Smooth muscle cell of bladder (primary cell): ENCODE results near the gene PILRB. TPM values are rescaled to one million over a fixed set of nuclear protein-coding genes. Genes with fewer than 3 reads are reported as not detected.

Experiments used
- total RNA-seq: library from RNA; depleted of rRNA; stranded (reverse); fragments of >200 nt; gene quantifications from 2 replicates; pipeline ENCODE4 v1.2.3, GENCODE V29; 2014

PILRB gene
- 3.7 and 6.6 TPM in 2 replicates for total RNA-seq

DNA sequence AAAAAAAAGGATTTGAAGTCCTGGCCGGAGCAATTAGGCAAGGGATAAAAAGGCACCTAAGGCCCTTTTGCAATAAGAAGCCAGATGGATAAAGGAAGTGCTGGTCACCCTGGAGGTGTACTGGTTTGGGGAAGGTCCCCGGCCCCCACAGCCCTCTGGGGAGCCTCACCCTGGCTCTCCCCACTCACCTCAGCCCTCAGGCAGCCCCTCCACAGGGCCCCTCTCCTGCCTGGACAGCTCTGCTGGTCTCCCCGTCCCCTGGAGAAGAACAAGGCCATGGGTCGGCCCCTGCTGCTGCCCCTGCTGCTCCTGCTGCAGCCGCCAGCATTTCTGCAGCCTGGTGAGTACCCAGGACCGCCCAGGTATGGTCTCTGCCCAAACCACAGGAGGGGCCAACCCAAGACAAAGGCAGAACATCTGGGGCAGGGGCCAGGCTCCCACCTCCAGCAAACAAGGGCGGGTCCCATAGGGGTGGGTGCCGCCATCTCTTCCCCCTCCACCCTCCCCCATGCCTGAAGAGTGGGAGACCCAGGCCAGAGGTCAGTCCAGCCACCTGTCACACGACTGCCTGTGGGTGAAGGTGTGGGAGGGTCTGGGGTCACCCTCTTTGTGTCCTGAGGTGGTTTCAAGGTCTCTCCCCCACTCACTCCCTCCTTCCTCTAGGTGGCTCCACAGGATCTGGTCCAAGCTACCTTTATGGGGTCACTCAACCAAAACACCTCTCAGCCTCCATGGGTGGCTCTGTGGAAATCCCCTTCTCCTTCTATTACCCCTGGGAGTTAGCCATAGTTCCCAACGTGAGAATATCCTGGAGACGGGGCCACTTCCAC lies at the start of gene PILRB:
PILRB (plus strand) TSS at position 91 of the 830 bp plus-strand sequence; CDS start at position 277, 186 bp downstream.

GRCh38 chr7:100373261-100373831 lies 15.4 kb downstream of the PILRB start, which contains the start of gene PILRA:
Gene PILRA (plus strand): TSS chr7:100373487. CDS start chr7:100373657, 170 bp downstream.

Other genes with a start within 250 kb of the PILRB start
- gene TAF6, start 238.8 kb upstream of the PILRB start, total RNA-seq, result 21.8 and 27.4 TPM in 2 replicates
- 35.8 and 61.8 TPM in 2 replicates for gene CNPY4, start 238.5 kb upstream of the PILRB start, total RNA-seq
- 2.4 and 2.5 TPM in 2 replicates for gene MBLAC1, start 231.2 kb upstream of the PILRB start, total RNA-seq
- 90.4 and 133 TPM in 2 replicates for gene LAMTOR4, start 209.2 kb upstream of the PILRB start, total RNA-seq
- gene TRAPPC14, start 199.4 kb upstream of the PILRB start, total RNA-seq, result 5.8 and 10.4 TPM in 2 replicates
- 1.8 and 2.4 TPM in 2 replicates for gene GAL3ST4, start 189.5 kb upstream of the PILRB start, total RNA-seq
- 0.85 and 1.1 TPM in 2 replicates for gene GPC2, start 180.7 kb upstream of the PILRB start, total RNA-seq
- gene STAG3, start 180.2 kb upstream of the PILRB start, total RNA-seq, result 0.28 TPM in 2 replicates
- not detected in 2 replicates for gene PVRIG, start 138.2 kb upstream of the PILRB start, total RNA-seq
- not detected in 2 replicates for gene SPDYE3, start 50.4 kb upstream of the PILRB start, total RNA-seq
- gene PILRA, start 15.4 kb downstream of the PILRB start, total RNA-seq, result 0.18 and 0.28 TPM in 2 replicates
- gene ZCWPW1, start 70.6 kb downstream of the PILRB start, total RNA-seq, result 1.6 and 2.8 TPM in 2 replicates
- gene MEPCE, start 71.7 kb downstream of the PILRB start, total RNA-seq, result 21.6 and 28.8 TPM in 2 replicates
- 9.7 and 13.7 TPM in 2 replicates for gene PPP1R35, start 78.4 kb downstream of the PILRB start, total RNA-seq
- 0.14 and 0.28 TPM in 2 replicates for gene SPACDR, start 106.1 kb downstream of the PILRB start, total RNA-seq
- gene TSC22D4, start 121.1 kb downstream of the PILRB start, total RNA-seq, result 12.1 and 15.0 TPM in 2 replicates
- gene NYAP1, start 125.8 kb downstream of the PILRB start, total RNA-seq, result 0.14 and 0.74 TPM in 2 replicates
- 2.4 and 3.0 TPM in 2 replicates for gene AGFG2, start 181.1 kb downstream of the PILRB start, total RNA-seq
- not detected in 2 replicates for gene SAP25, start 215.8 kb downstream of the PILRB start, total RNA-seq
- gene LRCH4, start 228.0 kb downstream of the PILRB start, total RNA-seq, result 5.3 and 7.3 TPM in 2 replicates
- 0.28 and 0.37 TPM in 2 replicates for gene FBXO24, start 228.2 kb downstream of the PILRB start, total RNA-seq
- gene PCOLCE, start 244.2 kb downstream of the PILRB start, total RNA-seq, result 55.9 and 59.2 TPM in 2 replicates